A549 (cell line): ENCODE data around the gene FTH1.

Experiments used
- CHD2 ChIP-seq: fragments of 150-350 bp; IDR thresholded peaks from 2 replicates; pipeline ENCODE4 v1.6.1; 2014; ENCODE audit warnings: low read length; ENCODE audit not compliant: partially characterized antibody
- ESRRA ChIP-seq: fragments of 150-350 bp; IDR thresholded peaks from 2 replicates; pipeline ENCODE4 v1.6.1; 2014; ENCODE audit warnings: mild to moderate bottlenecking, low read length, borderline replicate concordance
- POLR2A ChIP-seq: IDR thresholded peaks from 2 replicates; pipeline ENCODE4 v1.6.1; 2012; ENCODE audit warnings: mild to moderate bottlenecking, low read length
- RFX5 ChIP-seq: fragments of 450-650 bp; IDR thresholded peaks from 2 replicates; pipeline ENCODE4 v1.7.1; 2014; ENCODE audit warnings: antibody characterized with exemption, mild to moderate bottlenecking, moderate library complexity
- SMC3 ChIP-seq: fragments of >200 bp; sonication (Bioruptor Twin); formaldehyde crosslinking; IDR thresholded peaks from 3 replicates; pipeline ENCODE4 v1.6.1; 2018; ENCODE audit warnings: inconsistent platforms
- TF ChIP-seq, protein P1 (sequence below): fragments of >200 bp; sonication (Bioruptor Twin); formaldehyde crosslinking; IDR thresholded peaks from 3 replicates; pipeline ENCODE4 v1.5.1; 2016
- TF ChIP-seq, protein P2 (sequence below): IDR thresholded peaks from 2 replicates; pipeline ENCODE4 v1.6.1; 2012; ENCODE audit warnings: low read depth, borderline replicate concordance
- TF ChIP-seq, protein P3 (sequence below): IDR thresholded peaks from 2 replicates; pipeline ENCODE4 v1.6.1; 2012

DNA sequence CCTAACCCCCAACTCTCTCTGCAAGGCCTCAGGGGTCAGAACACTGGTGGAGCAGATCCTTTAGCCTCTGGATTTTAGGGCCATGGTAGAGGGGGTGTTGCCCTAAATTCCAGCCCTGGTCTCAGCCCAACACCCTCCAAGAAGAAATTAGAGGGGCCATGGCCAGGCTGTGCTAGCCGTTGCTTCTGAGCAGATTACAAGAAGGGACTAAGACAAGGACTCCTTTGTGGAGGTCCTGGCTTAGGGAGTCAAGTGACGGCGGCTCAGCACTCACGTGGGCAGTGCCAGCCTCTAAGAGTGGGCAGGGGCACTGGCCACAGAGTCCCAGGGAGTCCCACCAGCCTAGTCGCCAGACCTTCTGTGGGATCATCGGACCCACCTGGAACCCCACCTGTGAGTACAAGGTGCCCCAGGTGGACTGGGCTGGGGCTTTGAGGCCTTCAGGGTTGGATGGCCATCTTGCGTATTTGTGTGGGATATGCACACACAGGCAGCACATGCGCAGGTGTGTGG lies 17.3 kb downstream of the FTH1 start, which contains the start of gene BEST1:
- TF ChIP-seq, protein P1, sequence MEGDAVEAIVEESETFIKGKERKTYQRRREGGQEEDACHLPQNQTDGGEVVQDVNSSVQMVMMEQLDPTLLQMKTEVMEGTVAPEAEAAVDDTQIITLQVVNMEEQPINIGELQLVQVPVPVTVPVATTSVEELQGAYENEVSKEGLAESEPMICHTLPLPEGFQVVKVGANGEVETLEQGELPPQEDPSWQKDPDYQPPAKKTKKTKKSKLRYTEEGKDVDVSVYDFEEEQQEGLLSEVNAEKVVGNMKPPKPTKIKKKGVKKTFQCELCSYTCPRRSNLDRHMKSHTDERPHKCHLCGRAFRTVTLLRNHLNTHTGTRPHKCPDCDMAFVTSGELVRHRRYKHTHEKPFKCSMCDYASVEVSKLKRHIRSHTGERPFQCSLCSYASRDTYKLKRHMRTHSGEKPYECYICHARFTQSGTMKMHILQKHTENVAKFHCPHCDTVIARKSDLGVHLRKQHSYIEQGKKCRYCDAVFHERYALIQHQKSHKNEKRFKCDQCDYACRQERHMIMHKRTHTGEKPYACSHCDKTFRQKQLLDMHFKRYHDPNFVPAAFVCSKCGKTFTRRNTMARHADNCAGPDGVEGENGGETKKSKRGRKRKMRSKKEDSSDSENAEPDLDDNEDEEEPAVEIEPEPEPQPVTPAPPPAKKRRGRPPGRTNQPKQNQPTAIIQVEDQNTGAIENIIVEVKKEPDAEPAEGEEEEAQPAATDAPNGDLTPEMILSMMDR, result no peak
- TF ChIP-seq, protein P2, sequence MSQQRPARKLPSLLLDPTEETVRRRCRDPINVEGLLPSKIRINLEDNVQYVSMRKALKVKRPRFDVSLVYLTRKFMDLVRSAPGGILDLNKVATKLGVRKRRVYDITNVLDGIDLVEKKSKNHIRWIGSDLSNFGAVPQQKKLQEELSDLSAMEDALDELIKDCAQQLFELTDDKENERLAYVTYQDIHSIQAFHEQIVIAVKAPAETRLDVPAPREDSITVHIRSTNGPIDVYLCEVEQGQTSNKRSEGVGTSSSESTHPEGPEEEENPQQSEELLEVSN, result no peak
- TF ChIP-seq, protein P3, sequence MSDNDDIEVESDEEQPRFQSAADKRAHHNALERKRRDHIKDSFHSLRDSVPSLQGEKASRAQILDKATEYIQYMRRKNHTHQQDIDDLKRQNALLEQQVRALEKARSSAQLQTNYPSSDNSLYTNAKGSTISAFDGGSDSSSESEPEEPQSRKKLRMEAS, result no peak
- no peak for TF ChIP-seq SMC3
- no peak for TF ChIP-seq CHD2
- TF ChIP-seq POLR2A, result no peak
- TF ChIP-seq ESRRA, result no peak
- no peak for TF ChIP-seq RFX5
